Measurements from ENCODE around the gene RCOR2.
"Not testable (repeated sequence)": the region's sequence is repeated elsewhere in the genome, so short reads cannot be mapped to it uniquely, and the experiment has no call there.

RCOR2 gene

GRCh38 chr11:63916837-63917691, at the start of gene RCOR2:
RCOR2 (minus strand) TSS chr11:63917164; CDS start chr11:63916456, 708 bp downstream.
- DNase-seq (ENCODE audit: low spot score) = peak; percentile 92

GRCh38 chr11:63966444-63966843, 49.5 kb upstream of the RCOR2 start:
- DNase-seq (ENCODE audit: low spot score) = no peak

DNA sequence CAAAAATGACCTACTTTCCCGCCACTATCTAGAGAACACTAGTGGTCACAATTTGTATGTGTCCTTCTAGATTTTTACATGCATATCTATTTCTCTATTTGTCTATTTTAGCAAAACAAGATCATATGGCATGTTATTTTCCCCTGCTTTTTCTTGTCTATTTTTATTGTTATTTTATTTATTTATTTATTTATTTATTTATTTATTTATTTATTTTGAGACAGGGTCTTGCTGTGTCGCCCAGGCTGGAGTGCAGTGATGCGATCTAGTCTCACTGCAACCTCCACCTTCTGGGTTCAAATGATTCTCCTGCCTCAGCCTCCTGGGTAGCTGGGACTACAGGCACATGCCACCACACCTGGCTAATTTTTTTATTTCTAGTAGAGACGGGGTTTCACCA, 46.9 kb upstream of the RCOR2 start:
- DNase-seq (ENCODE audit: low spot score) = not testable (repeated sequence)

GRCh38 chr11:63961608-63962412, 44.8 kb upstream of the RCOR2 start:
- DNase-seq (ENCODE audit: low spot score) = no peak

- no peak for DNase-seq (ENCODE audit: low spot score)
Measured at GRCh38 chr11:63958008-63958407, 41.0 kb upstream of the RCOR2 start.

- DNase-seq (ENCODE audit: low spot score) = no peak
Measured at GRCh38 chr11:63952570-63952969, 35.6 kb upstream of the RCOR2 start.

GRCh38 chr11:63951779-63952536, 35.0 kb upstream of the RCOR2 start:
- DNase-seq (ENCODE audit: low spot score) = no peak

- peak; percentile 84 for DNase-seq (ENCODE audit: low spot score)
Measured at GRCh38 chr11:63945477-63946163, 28.7 kb upstream of the RCOR2 start.

DNA sequence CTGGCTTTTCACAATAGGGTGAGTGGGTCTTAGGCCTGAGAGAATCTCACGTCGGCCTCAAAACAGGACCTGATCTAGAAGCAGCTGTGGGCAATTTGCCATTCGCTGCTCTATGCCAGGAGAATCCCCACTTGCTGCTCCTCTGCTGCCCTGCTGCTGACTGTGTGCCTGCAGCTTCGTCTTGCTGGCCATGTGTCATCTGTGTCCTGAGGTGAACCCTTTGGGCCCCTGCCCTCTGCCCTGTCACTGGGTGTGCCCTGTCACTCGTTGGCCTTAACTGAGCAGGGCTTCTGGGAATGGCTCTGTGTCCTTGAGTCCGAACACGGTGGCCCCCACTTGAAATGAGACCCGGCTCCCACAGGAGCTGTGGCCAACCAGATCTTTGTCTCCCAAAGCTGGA, 28.0 kb upstream of the RCOR2 start:
- DNase-seq (ENCODE audit: low spot score) = peak; percentile 10

DNA sequence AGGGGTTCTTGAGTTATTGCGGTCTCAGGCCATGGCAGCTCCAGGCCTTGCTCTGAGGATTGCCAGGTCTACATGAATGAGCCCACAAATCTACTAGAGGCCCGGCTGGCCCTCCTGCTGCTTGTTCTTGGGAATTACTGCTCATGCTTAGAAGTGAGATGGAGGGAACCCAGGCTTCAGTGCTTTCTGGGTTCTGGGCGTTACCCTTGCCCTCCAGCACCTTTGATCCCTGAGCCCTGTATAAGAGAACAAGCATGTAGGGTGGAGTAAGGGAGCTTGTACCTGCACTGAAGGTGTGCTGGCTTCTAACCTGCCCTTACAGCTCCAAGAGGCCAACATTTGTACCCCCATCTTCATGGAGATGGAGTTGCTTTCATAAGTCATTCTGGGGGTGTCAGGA, 25.8 kb upstream of the RCOR2 start:
- no peak for DNase-seq (ENCODE audit: low spot score)

- no peak for DNase-seq (ENCODE audit: low spot score)
Measured at GRCh38 chr11:63941901-63942300, 24.9 kb upstream of the RCOR2 start.

DNA sequence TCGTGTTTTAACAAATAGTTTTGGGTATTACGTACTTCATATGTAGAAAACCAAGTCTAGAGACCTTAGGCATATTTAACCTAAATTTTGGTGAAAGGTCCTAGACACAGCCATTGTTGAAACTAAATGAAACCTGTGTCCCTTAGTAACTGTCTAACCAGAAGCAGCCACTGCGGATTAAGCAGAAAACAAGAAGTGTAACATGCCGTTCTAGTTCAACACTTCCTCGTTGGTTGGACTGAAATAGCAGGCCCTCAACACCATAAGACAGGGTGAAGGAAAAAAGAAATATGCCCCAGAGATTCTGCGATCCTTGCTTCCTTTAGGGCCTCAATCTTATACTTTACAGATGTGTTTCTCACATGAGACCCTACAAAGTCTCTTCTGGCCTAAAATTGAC, 23.8 kb upstream of the RCOR2 start:
- DNase-seq (ENCODE audit: low spot score) = peak; percentile 30

GRCh38 chr11:63939397-63939891, 22.5 kb upstream of the RCOR2 start:
- DNase-seq (ENCODE audit: low spot score) = no peak

- peak; percentile 86 for DNase-seq (ENCODE audit: low spot score)
Measured at GRCh38 chr11:63938479-63939396, 21.8 kb upstream of the RCOR2 start, which contains the start of gene NAA40. NAA40 (plus strand) TSS chr11:63939002; CDS start chr11:63939097, 95 bp downstream.

GRCh38 chr11:63937713-63938478, 20.9 kb upstream of the RCOR2 start:
- no peak for DNase-seq (ENCODE audit: low spot score)

DNA sequence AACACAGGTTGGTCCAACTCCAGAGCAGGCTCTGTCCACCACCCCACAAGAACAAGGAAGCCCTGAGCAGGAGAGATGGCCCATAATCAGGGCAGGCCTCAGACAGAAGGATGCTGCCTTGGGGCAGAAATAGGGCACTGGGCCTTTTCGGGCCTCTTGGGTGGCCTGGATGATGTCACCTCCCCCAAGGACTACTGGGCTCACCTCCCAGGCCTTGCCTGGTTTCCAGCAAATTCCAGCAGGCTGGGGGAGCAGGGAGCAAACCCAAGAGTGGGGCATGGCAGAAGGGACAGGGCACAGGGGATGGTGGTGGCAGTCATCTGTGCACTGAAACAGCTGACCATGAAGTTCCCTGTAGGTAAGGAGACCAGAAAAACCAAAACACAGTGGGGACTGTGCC, 16.5 kb upstream of the RCOR2 start:
- DNase-seq (ENCODE audit: low spot score) = peak; percentile 51

GRCh38 chr11:63931876-63932275, 14.9 kb upstream of the RCOR2 start:
- DNase-seq (ENCODE audit: low spot score) = no peak

DNA sequence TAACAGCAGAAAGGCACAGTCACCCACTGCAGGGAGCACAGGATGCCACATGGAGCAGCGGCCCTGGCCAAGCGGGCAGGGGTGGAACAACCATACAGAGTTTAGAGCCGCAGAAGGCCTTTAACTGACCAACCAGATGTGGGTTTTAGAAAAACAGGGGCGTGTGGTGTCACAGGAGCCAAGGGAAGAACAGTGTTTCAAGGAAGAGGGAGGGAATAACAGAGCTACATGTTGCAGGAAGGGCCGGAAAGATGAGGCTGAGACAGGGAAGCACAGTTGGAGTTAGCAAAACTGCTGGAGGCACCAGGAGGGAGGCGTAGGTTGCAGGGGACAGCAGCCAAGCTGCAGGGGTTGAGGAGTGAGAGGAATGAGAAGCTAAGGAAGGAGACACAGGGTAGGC, 14.1 kb upstream of the RCOR2 start:
- DNase-seq (ENCODE audit: low spot score) = no peak

- DNase-seq (ENCODE audit: low spot score) = no peak
Measured at GRCh38 chr11:63929616-63930015, 12.7 kb upstream of the RCOR2 start.

DNA sequence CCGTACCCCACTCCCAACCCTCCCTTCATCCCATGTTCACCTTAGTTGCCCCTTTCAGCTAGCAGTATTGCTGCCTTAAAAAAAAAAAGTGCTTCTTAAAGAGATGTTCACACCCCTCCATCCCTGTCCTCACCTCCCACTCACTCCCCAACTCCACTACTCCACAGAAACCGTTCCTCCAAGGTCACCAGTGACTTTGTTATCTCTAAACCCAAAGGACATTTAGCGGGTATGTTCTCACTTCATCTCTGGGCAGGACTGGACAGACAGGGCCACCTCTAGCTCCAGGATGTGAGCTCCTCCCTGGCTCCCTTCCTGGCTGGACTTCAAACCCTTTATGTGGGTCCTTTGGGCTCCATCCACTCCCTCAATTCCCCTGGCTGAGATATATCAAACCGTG, 6.4 kb upstream of the RCOR2 start:
- no peak for DNase-seq (ENCODE audit: low spot score)
